Measurements from ENCODE around the gene LYRM4.

The LYRM4 gene

GRCh38 chr6:5208057-5208456, 52.7 kb downstream of the LYRM4 start:
- Histone ChIP-seq H3K4me2 (no peak overlapping the region), H3K27me3 (ENCODE audit: insufficient read depth, low read depth) (no peaks in the 10 kb centered on the region), H3K4me3 (IDR thresholded peaks at IDR 0.05; ENCODE audit: insufficient read depth, low read depth, low read length) (no peak overlapping the region), H3K79me2 (ENCODE audit: insufficient read depth, low read depth) (no peaks in the 10 kb centered on the region), H3K4me1 (ENCODE audit: low read depth, poor library complexity, severe bottlenecking) (no peaks in the 10 kb centered on the region), H3K36me3 (ENCODE audit: insufficient read depth) (no peaks in the 10 kb centered on the region), H3K9ac (no peak overlapping the region), H4K20me1 (ENCODE audit: insufficient read depth) (no peaks in the 10 kb centered on the region), H2AFZ (ENCODE audit: low read depth) (no peak overlapping the region), H3K27ac (no peak overlapping the region)
- TF ChIP-seq, protein P1, sequence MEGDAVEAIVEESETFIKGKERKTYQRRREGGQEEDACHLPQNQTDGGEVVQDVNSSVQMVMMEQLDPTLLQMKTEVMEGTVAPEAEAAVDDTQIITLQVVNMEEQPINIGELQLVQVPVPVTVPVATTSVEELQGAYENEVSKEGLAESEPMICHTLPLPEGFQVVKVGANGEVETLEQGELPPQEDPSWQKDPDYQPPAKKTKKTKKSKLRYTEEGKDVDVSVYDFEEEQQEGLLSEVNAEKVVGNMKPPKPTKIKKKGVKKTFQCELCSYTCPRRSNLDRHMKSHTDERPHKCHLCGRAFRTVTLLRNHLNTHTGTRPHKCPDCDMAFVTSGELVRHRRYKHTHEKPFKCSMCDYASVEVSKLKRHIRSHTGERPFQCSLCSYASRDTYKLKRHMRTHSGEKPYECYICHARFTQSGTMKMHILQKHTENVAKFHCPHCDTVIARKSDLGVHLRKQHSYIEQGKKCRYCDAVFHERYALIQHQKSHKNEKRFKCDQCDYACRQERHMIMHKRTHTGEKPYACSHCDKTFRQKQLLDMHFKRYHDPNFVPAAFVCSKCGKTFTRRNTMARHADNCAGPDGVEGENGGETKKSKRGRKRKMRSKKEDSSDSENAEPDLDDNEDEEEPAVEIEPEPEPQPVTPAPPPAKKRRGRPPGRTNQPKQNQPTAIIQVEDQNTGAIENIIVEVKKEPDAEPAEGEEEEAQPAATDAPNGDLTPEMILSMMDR (conservative IDR thresholded peaks at IDR 0.05; ENCODE audit: low read depth, low read length), result no peak

- H3K79me2 ChIP-seq (ENCODE audit: insufficient read depth, low read depth), result no peaks in the 10 kb centered on the region
- no peaks in the 10 kb centered on the region for H3K4me1 ChIP-seq (ENCODE audit: low read depth, poor library complexity, severe bottlenecking)
- no peak overlapping the region for H3K4me2 ChIP-seq
- no peak overlapping the region for H3K27ac ChIP-seq
- H2AFZ ChIP-seq (ENCODE audit: low read depth), result no peak overlapping the region
- no peak overlapping the region for H3K4me3 ChIP-seq (IDR thresholded peaks at IDR 0.05; ENCODE audit: insufficient read depth, low read depth, low read length)
- no peaks in the 10 kb centered on the region for H3K36me3 ChIP-seq (ENCODE audit: insufficient read depth)
- TF ChIP-seq, protein P1 (conservative IDR thresholded peaks at IDR 0.05; ENCODE audit: low read depth, low read length), result no peak
- H3K9ac ChIP-seq, result no peak overlapping the region
- H4K20me1 ChIP-seq (ENCODE audit: insufficient read depth), result no peaks in the 10 kb centered on the region
- H3K27me3 ChIP-seq (ENCODE audit: insufficient read depth, low read depth), result no peaks in the 10 kb centered on the region
Measured at GRCh38 chr6:5206920-5207561, 53.7 kb downstream of the LYRM4 start.

DNA sequence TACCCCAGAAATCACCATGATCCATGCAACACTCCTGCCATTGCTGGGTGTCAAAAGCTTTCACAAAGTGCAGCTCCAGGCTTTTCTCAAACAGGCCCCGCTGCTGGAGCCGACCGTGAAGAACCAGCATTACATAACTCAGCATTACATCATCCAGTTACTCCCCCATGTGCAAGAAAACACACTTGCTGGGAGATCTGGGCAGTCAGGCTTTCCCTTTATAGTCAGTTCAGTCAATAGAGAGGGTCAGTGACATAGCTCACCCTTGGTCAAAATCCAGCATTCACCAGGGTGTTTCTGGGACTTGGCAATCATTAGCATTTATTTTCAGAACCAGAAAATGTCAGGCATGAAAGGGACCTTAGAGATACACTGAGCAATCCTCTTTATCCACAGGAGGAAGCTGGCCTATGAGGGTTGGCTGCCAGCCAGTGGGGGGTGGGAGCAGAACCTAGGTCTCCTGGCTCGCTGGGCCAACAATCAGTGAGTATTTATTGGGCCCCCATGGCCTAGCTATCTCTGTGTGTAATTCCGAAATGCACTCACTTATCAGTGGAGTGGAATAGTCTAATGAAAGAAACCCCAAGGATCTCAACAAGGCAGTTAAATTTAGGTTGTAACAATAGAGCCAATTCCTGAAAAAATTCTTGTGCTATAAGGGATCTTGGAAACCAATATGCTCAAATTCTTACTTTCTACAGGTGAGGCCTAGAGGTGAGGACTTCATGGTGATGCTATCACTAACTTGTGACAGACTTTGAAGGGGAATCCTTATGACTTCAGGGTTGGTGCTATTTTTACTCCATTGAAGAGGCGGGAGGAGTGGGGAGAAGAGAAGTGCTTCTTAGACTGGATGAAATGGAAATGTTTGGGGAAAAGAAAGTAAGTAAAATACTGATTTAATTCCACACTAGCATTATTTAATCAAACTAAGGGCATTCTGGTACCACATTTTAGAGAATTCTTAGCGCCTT, 54.6 kb downstream of the LYRM4 start:
- Histone ChIP-seq H3K79me2 (ENCODE audit: insufficient read depth, low read depth) (no peaks in the 10 kb centered on the region), H3K4me3 (IDR thresholded peaks at IDR 0.05; ENCODE audit: insufficient read depth, low read depth, low read length) (no peak overlapping the region), H2AFZ (ENCODE audit: low read depth) (no peak overlapping the region), H4K20me1 (ENCODE audit: insufficient read depth) (no peaks in the 10 kb centered on the region), H3K27me3 (ENCODE audit: insufficient read depth, low read depth) (no peaks in the 10 kb centered on the region), H3K36me3 (ENCODE audit: insufficient read depth) (no peaks in the 10 kb centered on the region), H3K9ac (no peak overlapping the region), H3K4me1 (ENCODE audit: low read depth, poor library complexity, severe bottlenecking) (no peaks in the 10 kb centered on the region), H3K4me2 (no peak overlapping the region), H3K27ac (no peak overlapping the region)
- TF ChIP-seq, protein P1 (conservative IDR thresholded peaks at IDR 0.05; ENCODE audit: low read depth, low read length), result no peak

DNA sequence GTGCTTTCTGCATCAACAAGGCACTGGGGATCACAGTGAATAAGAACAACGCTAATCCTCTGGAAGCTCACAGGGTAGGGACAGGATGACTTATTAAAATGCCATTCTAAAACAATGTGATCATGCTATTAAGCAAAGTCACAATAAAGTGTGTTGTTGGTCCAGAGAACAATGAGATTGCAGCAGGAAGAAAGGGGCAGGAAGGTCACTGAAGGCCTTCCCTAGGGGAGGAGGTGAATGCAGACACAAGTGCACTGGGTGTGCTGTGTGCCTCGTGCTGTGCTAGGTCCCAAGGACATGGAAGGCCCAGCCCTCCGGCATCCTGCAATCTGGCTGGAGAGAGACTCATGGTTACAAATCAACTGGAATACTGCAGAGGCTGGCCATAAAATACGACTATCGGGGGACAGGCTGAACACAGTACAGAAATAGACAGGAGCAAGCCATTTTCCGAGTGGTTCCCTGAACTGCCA, 55.7 kb downstream of the LYRM4 start:
- Histone ChIP-seq H4K20me1 (ENCODE audit: insufficient read depth) (no peaks in the 10 kb centered on the region), H3K79me2 (ENCODE audit: insufficient read depth, low read depth) (no peaks in the 10 kb centered on the region), H3K27me3 (ENCODE audit: insufficient read depth, low read depth) (no peaks in the 10 kb centered on the region), H2AFZ (ENCODE audit: low read depth) (no peak overlapping the region), H3K9ac (no peak overlapping the region), H3K4me2 (no peak overlapping the region), H3K4me1 (ENCODE audit: low read depth, poor library complexity, severe bottlenecking) (no peaks in the 10 kb centered on the region), H3K4me3 (IDR thresholded peaks at IDR 0.05; ENCODE audit: insufficient read depth, low read depth, low read length) (no peak overlapping the region), H3K27ac (no peak overlapping the region), H3K36me3 (ENCODE audit: insufficient read depth) (no peaks in the 10 kb centered on the region)
- TF ChIP-seq, protein P1 (conservative IDR thresholded peaks at IDR 0.05; ENCODE audit: low read depth, low read length), result no peak
